ENCODE measurements around the gene HPCAL4.

The HPCAL4 gene

DNA sequence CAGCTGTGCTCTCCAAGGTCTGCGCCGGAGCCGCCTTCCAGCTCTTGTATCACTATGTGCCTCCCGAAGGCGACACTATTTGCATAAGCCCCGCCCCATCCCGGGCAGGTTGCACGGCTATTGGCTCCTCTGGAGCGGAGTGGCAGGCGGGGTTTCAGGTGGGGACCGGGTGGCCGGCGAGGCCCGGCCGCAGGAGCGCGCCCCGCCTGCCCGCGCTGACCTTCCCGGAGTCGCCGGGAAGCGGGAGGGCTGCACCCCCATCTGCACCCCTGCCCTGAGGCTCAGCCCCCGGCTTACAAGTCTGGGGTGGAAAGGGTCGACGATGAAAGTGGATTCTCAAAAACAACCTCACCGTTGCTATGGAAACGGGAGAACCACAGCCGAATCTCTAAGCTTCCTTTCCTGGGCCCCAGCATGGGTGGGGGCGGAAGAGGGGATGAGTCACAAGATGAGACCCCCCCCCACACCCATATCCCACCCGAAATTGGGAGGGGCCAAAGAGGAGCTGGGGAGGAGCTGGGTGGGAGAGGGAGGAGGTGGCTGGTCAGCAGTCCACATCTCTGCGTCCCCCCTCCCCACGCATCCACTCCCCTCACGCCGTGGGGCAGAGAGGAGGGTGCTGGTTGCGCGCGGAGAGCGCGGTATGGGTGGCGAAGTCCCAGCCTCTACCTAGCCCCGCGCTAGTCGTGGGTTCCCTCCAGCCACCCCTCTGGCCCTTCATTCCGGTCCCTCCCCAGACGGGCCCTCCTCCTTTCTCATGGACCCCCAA is at the start of gene HPCAL4:
HPCAL4 (minus strand) TSS at position 51 of the 769 bp plus-strand sequence. CDS start 6,830 bp downstream, outside the sequence.
- peak; percentile 79 for DNase-seq

DNA sequence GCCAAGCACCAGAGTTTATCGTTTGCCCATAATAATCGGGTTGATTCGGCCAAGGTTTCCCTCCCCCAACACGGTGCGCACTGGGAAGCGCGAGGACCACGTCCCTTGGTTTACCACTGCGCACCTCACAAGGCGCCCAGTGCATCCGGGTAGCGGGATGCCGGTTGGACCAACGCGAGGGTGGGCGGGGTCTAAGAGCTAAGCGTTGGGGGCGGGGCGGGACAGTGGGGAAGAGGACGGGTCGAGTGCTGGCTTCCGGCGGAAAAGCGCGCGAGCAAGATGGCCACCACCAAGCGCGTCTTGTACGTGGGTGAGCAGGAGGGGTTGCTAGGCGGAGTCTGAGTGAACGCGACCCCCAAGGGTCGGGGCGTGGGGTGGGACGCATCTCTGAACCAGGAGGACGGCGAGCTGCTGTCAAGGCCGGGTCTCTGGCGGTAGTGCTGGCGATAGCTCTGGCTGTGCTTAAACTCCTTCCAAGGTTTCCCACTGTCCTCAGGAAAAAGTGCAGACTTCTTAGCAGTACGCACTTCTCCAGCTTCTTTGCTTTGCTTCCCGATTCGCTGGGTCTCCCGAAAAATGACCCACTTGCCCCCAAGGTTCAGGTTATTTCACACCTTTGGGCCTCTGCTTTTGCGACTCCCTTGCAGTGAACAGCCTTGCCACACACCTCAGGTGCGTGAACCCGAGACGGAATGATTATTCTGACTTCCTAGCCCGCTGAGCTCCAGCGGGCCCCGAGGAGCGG is 47.6 kb upstream of the HPCAL4 start, which contains the start of gene PPIE:
PPIE (plus strand) TSS at position 261 of the 745 bp plus-strand sequence; CDS start at position 280, 19 bp downstream.
- DNase-seq, result peak; percentile 85

DNA sequence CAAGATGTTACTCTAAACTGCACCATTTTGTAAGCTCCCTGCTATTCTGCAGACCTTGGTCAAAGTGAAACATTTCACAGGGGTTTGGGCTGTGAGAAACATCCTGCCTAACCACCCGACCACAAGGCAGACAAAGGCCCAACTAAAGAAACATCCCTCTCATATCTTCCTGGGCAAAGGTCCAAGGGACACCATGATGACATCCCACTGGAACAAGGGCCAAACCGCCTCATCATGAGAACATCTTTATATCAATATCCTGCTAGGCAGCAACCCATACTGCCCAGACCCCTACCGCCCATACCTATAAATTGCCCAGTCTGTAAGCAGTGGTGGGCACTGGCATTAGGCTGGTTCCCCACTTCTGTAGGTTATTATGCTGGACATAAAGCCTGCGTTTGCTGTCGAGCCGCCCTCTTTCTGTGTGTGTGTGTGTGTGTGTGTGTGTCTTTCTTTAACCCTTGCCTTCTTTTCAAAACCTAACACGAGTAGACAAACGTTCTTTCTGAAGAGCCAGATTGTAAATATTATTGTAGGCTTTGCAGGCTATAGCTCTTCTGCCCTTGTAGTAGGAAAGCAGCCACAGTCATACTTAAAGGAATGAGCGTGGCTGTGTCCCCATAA is 46.4 kb upstream of the HPCAL4 start:
- DNase-seq, result no peak

DNA sequence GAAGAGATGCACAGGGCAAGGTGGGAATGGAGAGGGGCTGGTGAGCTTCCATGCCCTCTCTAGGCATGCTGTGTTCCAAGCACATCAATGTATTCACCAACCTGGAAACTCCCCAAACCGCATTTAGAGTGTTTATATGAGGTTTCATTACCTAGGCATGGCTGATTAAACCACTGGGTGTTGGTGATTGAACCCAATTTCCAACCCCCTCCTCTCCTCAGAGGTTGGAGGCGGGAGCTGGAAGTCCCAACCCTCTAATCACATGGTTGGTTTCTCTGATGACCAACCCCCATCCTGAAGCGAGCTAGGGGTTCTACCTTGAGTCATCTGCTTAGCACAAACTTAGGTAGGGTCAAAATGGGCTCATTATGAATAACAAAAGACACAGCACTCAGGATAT is 44.5 kb upstream of the HPCAL4 start:
- DNase-seq, result no peak

DNA sequence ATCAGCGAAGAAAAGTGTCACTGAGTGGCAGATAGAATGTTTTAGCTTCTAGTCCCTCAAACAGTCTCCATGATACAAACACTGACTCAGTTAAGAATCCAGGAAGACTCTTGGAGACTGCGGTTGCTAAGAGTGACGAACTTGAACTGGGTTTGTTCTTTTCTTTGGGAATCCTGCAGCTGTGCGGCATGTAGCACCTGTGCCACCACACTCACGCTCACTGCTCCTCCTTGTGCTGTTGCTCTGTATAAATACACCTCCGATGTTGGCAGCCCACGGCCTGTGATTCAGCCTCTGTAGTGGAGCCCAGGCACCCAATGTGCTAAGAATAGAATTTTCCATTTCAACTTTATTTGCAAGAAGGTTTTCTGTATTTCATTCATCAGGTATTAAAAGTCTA is 41.9 kb upstream of the HPCAL4 start:
- DNase-seq, result no peak

DNA sequence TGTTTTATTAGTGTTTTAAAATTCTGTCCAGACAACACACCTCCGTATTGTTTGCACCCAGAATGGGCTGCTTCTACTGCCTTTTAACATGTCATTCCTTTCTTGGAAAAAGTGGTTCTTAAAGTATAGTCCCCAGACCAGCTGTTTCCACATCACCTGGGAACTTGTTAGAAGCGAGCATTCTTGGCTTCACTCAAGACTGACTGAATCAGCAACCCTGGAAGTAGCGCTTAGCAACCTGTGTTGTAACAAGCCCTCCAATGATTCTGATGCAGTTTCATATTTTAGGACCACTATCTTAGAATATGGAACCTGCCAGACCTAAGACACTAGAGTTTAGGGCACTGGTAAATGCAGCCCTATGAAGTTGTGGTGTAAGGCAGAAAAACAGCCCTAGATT is 41.5 kb upstream of the HPCAL4 start:
- no peak for DNase-seq

DNA sequence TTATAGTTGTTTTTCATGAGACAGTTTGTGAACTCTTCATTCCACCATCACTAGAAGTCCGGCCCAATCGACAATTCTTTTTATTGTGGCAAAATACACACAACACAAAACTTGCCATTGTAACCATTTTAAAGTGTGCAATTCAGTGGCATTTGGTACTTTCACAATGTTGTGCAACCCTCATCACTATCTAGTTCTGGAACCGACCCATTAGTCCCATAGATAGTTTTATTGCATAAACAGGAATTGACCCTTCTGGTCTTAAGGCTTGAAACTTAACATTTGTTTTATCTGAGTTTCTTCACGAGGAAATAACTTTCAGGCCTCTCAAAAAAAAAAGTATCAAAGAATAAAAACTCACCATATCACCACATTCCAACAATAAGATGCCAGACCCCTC is 38.6 kb upstream of the HPCAL4 start:
- no peak for DNase-seq

DNA sequence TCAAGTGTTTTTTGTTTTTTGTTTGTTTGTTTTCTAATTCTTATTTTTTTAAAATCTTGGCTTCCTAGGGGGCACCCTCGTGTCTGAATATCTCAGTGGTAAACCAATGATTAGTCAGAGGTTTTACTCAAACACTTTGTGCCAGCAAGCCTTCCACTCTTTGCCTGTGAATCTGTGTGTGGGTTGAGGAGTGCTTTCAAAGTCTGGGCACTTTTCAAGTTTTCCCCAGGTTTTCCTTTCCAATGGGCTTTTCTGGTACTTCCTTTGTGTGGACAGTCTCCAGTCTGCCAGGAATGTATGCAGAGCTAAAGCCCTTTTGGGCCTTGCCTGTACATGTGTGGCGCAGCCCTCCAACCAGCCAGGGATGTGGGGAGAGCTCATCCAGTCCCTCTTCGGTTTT is 37.8 kb upstream of the HPCAL4 start:
- no peak for DNase-seq

DNA sequence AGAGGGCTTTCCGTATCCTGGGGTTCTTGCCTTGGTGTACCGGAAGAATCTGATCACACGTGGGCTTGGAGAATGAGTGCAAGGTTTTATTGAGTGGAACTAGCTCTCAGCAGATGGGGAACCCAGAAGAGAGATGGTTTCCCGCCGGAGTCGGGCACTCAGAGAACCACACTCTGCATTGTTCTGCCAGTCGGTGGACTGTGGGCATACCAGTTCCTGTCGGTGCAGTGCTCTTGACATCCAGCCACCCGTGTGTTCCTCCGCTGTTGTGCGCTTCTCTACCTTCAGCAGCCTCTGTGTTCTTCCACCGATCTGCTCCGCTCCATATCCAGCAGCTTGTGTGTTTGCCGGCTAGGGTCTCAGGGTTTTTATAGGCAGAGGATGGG is 36.7 kb upstream of the HPCAL4 start:
- DNase-seq, result no peak

DNA sequence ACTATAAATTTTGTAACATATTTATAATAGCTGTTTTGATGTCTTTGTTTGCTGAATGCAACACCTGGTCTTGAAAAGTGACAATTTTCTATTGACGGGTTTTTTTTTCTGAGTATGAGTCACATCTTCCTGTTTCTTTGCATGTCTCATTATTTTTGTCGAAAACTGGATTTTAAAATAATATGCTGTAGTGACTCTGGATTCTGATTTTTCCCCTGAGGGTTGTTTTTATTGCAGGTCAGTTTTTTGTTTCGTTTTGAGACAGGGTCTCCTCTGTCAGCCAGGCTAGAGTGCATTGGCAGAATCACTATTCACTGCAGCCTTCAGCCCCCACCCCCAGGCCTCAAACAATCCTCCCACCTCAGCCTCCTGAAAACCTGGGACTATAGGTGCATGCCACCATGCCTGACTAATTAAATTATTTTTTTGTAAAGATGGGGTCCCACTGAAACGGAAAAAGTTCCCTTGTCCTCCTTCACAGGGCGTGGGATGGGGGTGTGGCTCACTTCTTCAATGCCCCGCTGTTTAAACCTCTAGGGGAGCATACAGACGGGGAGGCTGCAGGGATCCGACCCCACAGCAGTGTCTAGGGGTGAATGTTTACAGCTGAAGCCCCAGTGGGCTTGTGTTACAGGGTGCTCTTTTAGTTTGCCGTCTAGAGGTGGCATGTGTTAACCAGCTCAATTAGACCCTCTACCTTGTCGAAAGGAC is 36.1 kb upstream of the HPCAL4 start:
- no peak for DNase-seq

DNA sequence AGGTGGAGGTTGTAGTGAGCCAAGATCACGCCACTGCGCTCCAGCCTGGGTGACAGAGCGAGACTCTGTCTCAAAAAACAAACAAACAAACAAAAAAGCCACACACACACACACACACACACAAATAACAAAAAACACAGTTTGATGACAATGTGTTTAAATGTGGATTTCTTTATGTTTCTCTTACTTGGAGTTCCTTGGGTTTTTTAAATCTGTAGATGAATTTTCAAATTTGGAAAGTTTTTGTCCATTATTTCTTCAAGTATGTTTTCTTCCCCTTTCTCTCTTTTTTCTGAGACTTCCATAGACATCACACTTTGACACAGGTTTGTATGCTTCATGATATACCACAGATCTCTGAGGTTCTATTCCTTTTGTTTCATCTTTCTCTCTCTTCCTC is 35.4 kb upstream of the HPCAL4 start:
- DNase-seq, result no peak

DNA sequence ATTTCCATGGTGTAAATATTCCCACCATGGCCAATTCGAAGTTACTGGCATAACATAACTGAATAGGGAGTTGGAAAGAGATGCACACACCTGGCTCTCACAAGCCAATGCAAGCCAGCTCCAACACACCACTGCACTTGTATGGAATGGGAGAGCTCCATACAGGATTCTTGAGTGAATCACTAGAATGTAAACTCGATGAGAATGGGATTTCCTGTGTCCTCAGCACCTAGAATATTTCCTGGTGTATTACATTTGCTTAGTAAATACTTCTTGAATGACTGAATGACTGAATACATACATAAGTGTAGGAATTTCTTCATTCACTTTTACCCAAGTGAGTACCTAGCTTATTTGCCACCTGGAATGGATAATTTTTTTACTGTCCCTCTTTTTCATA is 31.3 kb upstream of the HPCAL4 start:
- DNase-seq, result peak; percentile 63

DNA sequence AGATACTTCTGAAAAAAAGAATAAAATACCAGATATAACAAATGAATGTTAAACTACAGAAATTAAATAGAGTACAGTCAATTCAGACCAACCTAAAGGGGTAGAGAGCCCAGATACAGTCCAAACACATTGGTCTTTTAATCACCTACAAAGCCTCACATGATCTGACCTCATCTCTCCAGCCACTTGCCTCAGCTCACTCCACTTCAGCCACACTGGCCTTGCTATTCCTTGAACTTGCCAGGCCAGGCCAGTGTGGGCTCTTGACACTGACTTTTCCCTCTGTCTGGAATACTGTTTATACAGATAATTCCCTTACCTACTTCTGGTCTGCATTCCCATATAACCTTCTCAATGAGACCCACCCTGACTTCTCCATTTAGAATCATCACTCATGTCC is 30.4 kb upstream of the HPCAL4 start:
- DNase-seq, result no peak

DNA sequence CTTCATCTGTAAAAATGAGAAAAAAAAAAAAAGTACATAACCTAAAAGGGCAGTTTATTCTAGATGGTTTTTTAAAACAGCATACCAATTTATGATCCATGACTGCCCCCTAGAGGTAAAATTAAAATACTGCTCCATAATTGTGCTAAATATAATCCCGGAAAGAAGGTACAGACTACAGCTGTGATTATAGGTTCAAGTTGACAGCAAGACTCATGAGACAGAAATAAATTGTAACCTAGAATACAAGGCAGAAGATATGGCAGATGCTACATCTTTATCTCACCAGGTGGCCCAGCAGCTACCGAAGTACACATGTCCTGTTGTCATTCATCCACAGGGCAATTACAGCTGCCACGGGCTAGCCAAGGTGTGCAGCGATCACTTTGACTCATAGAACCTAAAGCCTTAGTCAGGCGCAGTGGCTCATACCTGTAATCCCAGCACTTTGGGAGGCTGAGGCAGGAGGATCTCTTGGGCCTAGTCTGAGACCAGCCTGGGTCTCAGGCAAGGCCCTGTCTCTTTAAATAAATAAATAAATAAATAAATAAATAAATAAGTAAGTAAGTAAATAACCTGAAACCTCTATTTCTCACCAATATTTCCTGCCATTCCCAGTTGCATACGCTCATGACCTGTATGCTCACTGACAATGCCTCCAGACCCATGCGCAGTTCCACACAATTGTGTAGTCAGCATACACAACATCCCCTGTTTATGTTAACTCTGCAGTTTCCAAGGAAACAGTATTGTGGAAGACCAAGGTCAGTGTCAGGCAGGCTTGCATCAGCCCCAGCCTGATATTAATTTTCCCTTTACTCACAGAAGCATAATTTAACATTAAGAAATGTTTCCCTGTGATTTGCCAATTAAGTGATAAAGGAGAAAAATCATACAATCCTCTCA is 29.1 kb upstream of the HPCAL4 start:
- DNase-seq, result peak; percentile 33

DNA sequence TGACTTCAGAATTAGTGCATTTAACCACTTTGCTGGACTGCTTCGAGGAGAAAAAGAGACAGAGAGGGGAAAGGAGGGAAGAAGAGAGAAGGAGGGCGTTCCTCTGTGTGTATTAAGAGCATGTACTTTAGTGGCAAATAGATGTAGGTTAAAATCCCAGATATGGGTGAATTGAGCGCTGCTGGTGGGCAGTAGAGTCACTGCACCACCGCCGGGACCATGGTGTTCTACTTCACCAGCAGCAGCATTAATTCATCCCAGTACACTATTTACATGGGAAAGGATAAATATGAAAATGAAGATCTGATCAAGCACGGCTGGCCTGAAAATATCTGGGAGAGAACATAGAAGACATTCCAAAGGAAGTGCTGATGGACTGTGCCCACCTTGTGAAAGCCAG is 26.6 kb upstream of the HPCAL4 start:
- DNase-seq, result no peak

DNA sequence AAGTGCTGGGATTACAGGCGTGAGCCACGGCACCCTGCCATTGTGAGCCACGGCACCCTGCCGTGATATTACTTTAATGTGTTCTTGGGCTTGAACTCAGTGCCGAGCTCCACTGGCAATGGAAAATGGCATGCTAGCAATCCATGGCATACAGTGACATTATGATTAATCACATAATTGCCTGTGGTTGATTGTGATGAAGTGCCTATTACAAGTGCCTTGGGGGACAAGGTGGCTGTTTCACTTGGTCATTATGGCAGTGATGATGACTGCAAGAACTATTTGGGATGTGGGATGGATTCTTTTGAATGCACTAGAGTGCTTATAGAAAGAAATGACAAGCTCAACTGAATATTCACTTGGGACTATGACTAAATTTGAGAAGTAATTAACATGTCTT is 22.3 kb upstream of the HPCAL4 start:
- DNase-seq, result no peak

DNA sequence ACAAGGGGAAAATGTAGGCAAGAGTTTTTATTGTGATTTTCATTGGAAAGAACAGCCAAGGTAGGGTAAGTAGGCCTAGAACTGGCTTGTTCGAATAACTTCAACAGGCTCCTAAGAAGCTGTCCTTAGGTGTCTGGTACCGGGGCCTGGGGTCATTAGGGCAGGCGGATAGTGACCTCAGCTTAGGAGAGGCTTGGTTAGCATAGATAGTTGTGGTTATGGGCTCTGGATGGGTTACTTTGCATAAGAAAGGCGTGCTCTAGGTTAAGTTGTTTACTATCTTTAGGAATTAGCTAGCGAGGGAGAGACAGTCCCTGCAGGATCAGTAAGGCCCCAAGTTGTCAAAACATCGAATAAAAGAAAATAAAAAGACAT is 20.7 kb upstream of the HPCAL4 start:
- no peak for DNase-seq

DNA sequence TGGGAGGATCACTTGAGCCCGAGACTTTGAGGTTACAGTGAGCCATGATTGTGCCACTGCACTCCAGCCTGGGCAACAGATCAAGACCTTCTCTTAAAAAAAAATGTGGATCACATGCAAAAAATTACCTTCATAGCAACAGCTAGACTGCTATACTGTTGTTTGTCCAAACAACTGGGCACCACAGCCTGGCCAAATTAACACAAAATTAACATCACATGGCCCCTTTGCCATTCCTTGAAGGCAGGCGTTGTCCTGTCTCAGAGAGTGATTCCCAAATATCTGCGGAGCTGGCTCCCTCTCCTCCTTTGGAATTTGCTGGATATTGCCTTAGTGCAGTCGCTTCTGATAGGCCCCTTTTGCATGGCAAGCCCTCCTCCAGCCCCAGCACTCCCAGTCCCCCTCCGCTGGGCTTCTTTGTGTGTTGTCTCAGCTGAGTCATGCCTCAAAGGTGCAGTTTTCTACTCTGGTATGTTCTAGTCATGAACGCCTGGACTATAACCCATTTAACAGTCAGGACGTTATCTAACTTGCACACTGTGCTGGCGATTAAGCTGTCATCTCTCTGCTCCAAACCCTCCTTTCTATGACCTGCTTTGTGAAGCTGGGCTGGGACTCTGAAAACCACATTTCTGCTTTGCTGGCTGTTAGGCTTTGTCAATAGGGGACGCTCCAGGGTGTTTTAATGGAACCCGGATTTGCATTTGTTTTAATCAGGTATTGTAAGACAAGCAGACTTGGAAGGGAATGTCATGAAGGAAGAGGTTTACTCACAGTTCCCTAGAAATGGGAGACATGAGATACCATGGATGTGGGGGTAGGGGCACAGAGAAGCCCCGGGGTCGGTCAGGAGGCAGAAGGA is 20.1 kb upstream of the HPCAL4 start:
- DNase-seq, result no peak

DNA sequence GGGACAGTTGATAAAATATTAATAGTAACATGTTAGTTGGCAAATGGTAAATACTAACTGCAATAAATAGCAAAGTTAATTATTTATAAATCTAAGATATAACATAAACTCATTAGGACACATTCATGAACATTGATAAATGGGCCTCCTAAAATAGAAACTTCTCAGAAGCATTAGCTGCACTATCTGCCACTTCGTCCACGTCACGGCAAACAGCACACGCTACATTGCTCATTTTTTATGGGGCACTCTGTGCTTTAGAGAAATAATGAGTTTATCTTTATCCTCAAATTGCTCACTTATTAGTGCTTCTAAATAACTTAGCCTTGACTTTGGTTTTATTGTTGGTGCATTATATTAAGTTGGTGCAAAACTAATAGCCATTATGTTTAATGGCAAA is 16.3 kb upstream of the HPCAL4 start:
- DNase-seq, result no peak

DNA sequence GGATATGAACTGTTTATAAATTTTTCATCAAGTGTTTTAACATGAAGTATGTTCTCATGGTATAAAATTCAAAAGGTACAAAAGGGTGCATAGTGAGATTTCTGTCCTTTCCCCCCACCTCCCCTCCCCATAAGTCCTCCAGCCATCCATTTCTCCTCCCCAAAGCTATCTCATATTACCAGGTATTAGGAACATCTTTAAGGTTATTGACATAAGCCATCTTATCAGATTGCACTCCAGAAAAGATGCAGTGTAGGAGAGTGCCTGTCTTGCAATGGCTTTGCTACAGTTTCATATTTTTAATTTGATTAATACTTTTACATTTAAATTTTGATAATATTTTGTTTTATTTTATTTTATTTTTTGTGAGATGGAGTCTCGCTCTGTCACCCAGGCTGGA is 13.5 kb upstream of the HPCAL4 start:
- no peak for DNase-seq

DNA sequence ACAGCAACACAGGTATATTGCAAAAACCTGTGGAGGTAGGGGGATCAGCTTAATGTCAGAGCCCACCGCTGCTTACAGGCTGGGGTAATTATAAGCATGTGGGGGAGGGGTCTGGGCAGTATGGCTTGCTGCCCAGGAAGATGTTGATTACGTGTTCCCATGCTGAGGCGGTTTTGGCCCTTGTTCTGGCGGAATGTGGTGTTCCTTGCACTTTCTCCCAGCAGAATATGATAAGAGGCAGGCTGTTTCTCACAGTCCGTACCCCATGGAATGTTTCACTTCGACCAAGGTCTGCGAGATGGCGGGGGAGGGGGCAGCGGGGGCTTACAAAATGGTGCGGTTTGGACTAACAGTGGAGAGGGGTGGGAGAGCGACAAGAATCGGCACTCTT is 9.8 kb upstream of the HPCAL4 start:
- peak; percentile 84 for DNase-seq
